Measurements from ENCODE around the gene LTO1.

The LTO1 gene

GRCh38 chr11:69677749-69678148 lies 2.6 kb upstream of the LTO1 start:
- no peak for DNase-seq (ENCODE audit: low read depth)

DNA sequence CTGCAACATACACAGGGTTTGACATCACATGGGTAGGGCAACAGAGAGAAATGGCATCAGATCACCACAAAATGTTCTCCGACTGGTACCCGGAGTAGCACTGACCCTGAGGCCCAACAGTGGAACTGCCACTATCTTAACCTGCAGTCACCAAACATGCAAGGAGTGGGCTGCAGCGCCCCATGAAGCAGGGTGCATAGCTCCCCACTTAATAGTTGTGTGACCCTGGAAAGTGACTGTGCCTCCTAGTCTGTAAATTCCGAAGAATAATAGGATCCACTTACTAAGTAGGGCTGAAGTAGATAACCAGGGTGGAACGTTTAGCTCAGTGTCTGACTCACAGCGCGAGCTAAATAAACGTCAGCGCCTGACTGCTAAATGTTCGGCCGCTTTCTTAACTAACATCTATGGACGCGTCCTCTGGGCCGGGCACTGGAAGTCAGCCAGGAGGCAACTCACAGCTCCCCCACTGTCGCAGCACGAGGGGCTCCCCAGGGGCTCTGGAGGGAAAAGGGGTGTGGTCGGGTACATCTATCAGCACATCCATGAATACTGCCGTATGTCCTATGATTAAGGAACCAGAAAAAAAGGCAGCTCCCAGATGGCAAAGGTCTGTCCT lies 777 bp downstream of the LTO1 start:
- peak; percentile 11 for DNase-seq (ENCODE audit: low read depth)

GRCh38 chr11:69671734-69672465 lies 3.3 kb downstream of the LTO1 start:
- DNase-seq (ENCODE audit: low read depth), result no peak

DNA sequence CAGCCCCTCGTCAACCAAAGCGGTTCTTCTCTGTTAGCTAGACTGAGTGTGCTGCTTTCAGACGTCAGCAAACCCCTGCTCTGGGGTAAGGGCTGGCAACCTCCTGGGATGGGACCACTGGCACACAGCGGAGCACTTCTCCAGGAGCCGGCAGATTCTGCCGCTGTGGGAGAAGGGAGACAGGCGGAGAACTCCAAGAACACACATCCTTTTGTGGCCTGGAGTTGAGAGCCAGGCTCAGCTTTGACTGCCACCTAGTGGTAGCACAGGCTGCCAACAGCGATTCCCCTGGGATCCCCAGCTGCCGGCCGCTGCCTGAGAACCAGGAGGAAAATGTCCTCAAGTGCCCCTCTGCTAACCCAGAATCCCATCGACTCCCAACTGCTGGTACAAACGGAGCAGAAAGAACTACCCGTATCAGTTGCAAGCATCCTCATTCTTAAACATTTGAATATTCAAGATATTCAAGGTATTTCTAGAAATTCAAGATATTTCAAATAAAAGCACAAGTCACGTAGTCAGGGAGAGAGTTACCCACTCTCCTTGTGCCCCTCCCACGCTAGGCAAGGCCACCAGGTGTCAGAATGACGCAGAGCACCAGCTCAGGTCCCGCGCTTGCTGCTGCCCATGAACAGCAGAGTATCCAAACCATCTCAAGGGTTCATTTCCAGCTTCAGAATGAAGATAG lies 4.9 kb downstream of the LTO1 start:
- peak; percentile 36 for DNase-seq (ENCODE audit: low read depth)

DNA sequence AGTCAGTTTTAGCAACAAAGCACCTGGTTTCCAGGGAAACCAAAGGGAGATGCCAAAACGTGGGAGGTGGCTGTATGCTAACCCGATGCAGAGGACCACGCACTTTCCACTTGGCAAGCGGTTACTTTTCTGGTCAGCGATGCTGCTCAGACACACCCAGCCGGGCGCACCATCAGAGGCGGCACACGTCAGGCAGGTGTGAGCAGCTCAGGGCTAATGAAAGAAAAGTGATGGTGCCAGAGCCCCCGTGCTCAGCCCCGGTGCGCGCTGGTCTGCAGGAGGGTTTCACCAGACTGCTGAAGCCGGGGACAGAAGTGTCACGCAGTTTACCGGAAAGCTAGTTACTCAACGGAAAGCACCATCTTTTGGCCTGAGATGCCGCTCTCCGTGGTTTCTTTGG lies 5.7 kb downstream of the LTO1 start:
- no peak for DNase-seq (ENCODE audit: low read depth)

GRCh38 chr11:69667619-69668604 lies 7.2 kb downstream of the LTO1 start:
- DNase-seq (ENCODE audit: low read depth), result no peak

DNA sequence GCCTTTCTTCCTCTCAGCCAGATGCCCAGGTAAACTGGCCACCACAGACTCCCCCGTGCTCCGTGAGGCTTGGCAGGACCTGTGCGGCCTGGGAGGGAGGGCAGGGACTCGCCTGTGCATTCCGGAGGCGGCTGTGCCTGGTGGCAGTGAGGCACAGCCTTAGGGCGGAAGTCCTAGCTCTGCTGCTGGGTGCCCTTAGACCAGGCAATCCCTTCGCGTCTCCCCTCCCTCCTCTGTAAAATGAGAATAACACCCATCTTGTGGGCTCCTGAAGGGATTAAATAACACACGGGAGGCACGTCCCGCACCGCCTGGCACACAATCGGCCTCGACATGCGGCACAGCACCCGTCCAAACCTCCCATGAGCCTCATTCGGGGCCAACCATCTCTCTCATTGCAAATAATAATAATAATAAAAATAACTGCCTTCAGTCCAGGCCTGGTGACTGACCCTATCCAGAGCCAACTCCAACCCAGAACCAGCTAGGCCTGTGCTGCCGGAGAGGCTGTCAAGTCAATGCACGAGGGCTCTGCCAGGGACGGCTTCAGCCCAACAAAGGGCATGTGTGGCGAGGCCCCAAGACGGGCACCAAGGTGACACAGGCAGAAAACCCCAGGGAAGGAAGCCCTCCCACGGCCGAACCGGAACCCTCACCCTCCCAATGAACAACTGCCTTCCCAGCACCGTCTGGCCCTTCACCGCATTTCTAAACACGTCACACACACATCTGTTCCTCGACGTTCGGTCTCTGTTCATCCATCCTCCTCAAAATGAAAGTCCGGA lies 8.2 kb downstream of the LTO1 start:
- DNase-seq (ENCODE audit: low read depth), result no peak

DNA sequence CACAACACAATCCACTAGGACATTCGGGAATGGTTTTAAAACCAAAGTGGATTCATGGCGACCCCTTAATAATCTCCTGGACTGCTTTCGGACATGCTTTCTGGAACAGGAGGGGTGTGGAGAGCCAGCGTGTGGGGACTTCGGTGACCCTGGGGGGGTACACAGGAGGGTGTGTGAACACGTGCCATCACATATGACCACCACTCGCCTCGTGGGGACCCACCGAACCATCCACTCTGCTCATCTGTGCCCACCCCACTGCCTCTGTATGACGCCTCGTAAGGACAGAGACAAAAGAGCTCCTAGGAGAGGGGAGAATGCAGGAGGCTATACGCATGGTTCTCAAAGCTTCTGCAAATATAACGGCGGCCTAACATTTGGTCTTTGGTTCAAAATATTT lies 8.9 kb downstream of the LTO1 start:
- DNase-seq (ENCODE audit: low read depth), result no peak

- no peak for DNase-seq (ENCODE audit: low read depth)
These were observed 9.5 kb downstream of the LTO1 start for GRCh38 chr11:69665669-69666068.

DNA sequence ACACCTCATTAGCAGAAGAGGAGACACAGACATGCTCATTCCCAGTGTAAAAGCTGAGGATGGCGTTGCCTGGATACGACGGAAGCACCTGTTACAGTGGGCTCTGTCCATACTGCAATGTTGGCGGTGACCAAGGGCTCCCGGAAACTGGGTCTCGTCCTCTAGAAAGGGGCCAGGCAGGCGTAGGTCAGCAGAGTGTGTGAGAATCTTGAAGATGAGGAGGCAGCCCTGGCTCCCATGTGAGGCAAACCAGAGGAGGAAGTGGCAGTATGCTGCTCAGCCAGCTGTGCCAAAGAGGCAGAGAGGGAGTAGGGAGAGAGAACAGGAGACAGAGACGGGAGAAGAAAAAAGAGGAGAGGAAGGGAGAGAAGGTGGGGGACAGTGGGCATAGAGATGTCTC lies 10.3 kb downstream of the LTO1 start:
- no peak for DNase-seq (ENCODE audit: low read depth)

GRCh38 chr11:69664103-69664775 lies 10.9 kb downstream of the LTO1 start:
- no peak for DNase-seq (ENCODE audit: low read depth)

GRCh38 chr11:69663326-69663725 lies 11.8 kb downstream of the LTO1 start:
- no peak for DNase-seq (ENCODE audit: low read depth)

GRCh38 chr11:69662806-69663205 lies 12.3 kb downstream of the LTO1 start:
- DNase-seq (ENCODE audit: low read depth), result no peak

GRCh38 chr11:69662021-69662698 lies 13.0 kb downstream of the LTO1 start:
- DNase-seq (ENCODE audit: low read depth), result no peak

- DNase-seq (ENCODE audit: low read depth), result no peak
These were observed 13.8 kb downstream of the LTO1 start for GRCh38 chr11:69661413-69661715.

DNA sequence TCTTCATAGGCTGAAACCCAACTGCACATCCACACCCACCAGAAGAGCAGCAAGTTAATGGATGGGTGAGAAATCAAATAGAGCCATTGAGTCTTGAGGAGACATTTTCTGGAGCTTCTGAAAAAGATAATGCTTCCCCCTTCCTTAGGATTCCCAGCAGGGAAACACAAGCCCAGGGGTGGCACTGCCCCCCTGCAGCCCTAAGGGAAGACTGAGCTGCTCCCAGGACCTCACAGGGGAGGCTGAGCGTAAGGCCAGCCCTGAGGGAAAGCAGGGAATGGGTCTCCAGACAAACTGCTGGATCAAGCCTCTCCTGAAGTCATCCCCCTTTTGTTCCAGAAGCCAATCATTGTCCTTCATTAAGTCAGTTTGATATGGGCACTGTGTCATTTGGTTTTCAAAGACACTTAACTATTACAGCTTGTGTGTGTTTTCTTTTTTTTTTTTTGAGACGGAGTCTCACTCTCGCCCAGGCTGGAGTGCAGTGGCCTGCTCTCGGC lies 15.1 kb downstream of the LTO1 start:
- no peak for DNase-seq (ENCODE audit: low read depth)

DNA sequence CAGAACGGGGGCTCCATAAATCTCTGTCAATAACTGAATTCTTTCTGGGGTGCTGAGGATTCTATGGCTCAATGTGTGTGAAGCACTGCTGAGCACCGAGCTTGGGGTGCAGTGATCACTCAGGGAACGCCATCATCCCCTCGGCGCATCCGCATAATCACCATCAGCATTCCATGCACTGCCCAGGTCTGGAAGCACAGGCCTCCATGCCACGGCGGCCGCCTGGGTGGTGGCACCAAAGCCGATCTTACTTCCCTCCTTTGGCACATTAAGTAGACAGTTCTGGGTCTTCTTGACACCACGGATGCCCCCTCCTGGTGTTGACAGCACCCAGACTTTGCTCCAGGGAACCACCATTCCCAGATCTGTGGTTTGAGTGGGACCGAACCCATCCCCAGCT lies 15.6 kb downstream of the LTO1 start:
- no peak for DNase-seq (ENCODE audit: low read depth)

- DNase-seq (ENCODE audit: low read depth), result no peak
These were observed 16.3 kb downstream of the LTO1 start for GRCh38 chr11:69658626-69659450.

- DNase-seq (ENCODE audit: low read depth), result no peak
These were observed 17.1 kb downstream of the LTO1 start for GRCh38 chr11:69657911-69658625.
